Body of pancreas (tissue), 4 donors: ENCODE results near the gene AKT3.

Experiments used
- POLR2A ChIP-seq, 3 donors: fragments of 450-650 bp; IDR thresholded peaks; one replicate each; pipeline ENCODE4 v1.6.1; 2016; ENCODE audit warnings: antibody characterized with exemption in 3 of 3, mild to moderate bottlenecking in 2 of 3
- TF ChIP-seq, protein P1 (sequence below), 7 experiments: fragments of 450-650 bp in 4 of 7; fragments of 200-600 bp in 3 of 7; sonication (generic) in 3 of 7; IDR thresholded peaks; one replicate each; pipeline ENCODE4 v1.5.1; 2016 to 2019; ENCODE audit warnings: antibody characterized with exemption in 7 of 7

GRCh38 chr1:243851765-243852164 is 1.7 kb upstream of the AKT3 start:
- TF ChIP-seq POLR2A (IDR thresholded peaks at IDR 0.05): no peak
- TF ChIP-seq, protein P1, sequence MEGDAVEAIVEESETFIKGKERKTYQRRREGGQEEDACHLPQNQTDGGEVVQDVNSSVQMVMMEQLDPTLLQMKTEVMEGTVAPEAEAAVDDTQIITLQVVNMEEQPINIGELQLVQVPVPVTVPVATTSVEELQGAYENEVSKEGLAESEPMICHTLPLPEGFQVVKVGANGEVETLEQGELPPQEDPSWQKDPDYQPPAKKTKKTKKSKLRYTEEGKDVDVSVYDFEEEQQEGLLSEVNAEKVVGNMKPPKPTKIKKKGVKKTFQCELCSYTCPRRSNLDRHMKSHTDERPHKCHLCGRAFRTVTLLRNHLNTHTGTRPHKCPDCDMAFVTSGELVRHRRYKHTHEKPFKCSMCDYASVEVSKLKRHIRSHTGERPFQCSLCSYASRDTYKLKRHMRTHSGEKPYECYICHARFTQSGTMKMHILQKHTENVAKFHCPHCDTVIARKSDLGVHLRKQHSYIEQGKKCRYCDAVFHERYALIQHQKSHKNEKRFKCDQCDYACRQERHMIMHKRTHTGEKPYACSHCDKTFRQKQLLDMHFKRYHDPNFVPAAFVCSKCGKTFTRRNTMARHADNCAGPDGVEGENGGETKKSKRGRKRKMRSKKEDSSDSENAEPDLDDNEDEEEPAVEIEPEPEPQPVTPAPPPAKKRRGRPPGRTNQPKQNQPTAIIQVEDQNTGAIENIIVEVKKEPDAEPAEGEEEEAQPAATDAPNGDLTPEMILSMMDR (IDR thresholded peaks at IDR 0.05): no peak
